HG02981 (cell line): ENCODE measurements around the gene ATP13A5.

Source experiments
- ATAC-seq: cut with Tn5 transposase; IDR thresholded peaks from one replicate; pipeline ENCODE4 v1.9.1; 2021; ENCODE audit warnings: mild to moderate bottlenecking, moderate library complexity; ENCODE audit not compliant: unreplicated experiment

The ATP13A5 gene, protein sequence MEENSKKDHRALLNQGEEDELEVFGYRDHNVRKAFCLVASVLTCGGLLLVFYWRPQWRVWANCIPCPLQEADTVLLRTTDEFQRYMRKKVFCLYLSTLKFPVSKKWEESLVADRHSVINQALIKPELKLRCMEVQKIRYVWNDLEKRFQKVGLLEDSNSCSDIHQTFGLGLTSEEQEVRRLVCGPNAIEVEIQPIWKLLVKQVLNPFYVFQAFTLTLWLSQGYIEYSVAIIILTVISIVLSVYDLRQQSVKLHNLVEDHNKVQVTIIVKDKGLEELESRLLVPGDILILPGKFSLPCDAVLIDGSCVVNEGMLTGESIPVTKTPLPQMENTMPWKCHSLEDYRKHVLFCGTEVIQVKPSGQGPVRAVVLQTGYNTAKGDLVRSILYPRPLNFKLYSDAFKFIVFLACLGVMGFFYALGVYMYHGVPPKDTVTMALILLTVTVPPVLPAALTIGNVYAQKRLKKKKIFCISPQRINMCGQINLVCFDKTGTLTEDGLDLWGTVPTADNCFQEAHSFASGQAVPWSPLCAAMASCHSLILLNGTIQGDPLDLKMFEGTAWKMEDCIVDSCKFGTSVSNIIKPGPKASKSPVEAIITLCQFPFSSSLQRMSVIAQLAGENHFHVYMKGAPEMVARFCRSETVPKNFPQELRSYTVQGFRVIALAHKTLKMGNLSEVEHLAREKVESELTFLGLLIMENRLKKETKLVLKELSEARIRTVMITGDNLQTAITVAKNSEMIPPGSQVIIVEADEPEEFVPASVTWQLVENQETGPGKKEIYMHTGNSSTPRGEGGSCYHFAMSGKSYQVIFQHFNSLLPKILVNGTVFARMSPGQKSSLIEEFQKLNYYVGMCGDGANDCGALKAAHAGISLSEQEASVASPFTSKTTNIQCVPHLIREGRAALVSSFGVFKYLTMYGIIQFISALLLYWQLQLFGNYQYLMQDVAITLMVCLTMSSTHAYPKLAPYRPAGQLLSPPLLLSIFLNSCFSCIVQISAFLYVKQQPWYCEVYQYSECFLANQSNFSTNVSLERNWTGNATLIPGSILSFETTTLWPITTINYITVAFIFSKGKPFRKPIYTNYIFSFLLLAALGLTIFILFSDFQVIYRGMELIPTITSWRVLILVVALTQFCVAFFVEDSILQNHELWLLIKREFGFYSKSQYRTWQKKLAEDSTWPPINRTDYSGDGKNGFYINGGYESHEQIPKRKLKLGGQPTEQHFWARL

DNA sequence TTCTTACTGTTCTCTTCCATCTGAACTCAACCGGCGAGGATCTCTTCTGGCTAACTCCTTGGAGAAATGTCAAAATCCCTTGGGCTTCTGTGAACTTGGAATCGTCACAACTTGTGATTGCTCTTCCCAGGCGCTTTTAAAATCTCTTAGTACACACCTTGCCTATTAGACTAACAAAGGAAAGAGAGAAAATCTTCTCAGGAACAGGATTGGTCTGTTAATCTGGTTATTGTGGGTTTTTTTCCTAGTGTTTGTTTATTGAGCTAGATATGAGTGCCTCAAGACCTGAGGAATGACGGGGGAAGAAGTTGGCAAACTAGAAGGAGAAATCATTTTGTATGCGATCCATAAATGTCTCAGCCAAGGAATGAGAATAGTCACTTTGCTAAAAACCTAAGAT, at the start of gene ATP13A5:
TSS of gene ATP13A5 (minus strand) at position 48 of the 400 bp plus-strand sequence. CDS start at position 20, 28 bp downstream.
- no peak for ATAC-seq

DNA sequence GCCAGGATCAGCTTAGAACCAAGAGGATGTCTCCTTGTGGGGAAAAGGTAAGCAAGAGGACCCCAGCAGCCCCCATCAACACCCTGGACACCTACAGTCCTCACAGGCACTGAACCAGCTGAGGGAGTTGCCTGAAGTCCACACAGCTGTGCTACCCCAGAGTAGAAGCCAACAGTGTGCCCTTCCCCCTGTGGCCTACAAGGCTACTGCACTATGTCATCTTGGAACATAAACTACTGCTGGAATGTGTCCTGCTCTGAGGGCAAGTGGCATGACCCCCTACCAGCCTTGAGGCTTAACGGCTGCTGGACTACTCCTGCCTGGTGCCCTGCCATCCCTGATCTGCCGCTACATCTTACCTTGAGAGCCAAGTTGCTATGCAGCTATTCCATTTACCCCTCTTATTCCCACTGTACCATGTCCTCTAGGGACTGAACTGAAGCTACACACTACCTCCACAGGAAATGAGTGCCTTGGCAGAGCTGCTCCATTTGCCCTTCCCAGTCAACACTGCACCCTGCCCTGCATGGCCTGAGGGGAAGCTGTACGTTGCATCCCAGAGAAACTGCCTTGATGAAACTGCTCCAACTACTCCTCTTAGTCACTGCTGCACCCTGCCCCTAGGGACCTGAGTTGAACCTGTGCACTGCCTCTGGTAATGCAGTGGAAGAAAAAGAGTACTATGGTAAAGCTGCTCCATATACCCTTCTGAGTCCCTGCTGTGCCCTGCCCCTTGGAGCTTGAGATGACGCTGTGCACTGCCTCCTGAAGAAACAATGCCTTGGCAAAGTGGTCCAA, 40.2 kb upstream of the ATP13A5 start:
- no peak for ATAC-seq

GRCh38 chr3:193416629-193417028, 38.1 kb upstream of the ATP13A5 start:
- ATAC-seq: no peak

- no peak for ATAC-seq
Observed at GRCh38 chr3:193407688-193408087, 29.1 kb upstream of the ATP13A5 start.

- ATAC-seq: no peak
Observed at GRCh38 chr3:193407112-193407511, 28.6 kb upstream of the ATP13A5 start.

DNA sequence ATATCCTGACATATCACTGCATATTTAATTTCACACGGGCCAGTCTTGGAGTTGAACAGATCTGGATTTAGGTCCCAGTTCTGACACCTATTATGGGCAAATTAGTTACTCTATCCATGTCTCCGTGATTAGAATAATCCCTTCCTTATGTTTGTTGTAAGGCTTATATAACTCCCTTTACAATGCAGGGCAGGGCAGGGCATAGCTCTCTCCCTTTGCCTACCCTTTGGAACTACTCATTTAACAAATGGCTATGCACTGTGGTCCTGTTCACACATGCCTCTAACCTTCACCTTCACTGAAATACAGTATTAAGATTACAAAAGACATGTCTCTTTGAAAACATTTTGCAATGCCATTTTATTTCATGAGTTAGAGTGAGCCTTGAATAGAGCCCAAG, 24.8 kb upstream of the ATP13A5 start:
- ATAC-seq: no peak

DNA sequence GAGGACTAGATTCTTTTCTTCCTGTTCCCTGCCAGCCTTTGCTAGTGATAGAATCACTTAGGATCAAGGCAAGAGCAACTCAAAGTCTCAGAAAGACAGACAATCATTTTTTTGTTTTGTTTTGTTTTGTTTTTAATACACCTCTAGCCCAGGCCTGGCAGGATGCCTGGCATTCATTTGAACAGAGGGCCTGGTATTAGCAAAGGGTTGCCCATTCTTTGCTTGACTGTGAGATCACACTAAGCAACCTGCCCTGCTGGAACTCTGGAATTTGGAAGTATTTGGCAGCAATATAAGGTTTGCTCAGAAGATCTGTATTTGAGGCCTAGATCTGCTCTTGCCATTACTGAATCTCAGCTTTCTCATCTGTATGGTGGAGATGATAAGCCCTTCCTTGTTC, 21.8 kb upstream of the ATP13A5 start:
- no peak for ATAC-seq

DNA sequence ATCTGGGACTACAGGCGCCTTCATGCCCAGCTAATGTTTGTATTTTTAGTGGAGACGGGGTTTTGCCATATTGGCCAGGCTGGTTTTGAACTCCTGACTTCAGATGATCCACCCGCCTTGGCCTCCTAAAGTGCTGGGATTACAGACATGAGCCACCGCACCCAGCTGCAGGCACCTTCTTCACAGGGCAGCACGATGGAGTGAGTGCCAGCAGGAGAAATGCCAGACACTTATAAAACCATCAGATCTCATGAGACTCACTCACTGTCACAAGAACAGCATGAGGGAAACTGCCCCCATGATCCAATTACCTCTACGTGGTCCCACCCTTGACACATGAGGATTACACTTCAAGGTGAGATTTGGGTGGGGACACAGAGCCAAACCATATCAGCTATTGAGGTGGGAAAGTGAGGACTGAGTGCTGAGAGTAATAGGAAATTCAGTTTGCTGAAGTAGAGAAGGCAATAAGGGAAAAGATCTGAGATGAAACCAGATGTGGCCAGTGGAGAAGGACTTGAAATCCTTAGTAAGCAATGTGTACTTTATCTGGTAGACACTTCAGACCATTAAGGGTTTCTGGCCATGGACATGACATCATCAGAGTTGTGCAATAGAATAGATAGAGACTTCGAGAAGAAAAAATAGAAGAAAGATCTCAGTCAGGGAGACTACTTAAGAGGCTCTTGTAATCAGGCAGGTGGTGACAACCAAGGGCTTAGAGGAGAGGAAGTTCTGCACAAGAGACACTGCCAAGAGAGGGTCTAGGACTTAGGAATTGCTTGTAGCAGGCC, 18.1 kb upstream of the ATP13A5 start:
- ATAC-seq: no peak

GRCh38 chr3:193391902-193392301, 13.3 kb upstream of the ATP13A5 start:
- no peak for ATAC-seq

DNA sequence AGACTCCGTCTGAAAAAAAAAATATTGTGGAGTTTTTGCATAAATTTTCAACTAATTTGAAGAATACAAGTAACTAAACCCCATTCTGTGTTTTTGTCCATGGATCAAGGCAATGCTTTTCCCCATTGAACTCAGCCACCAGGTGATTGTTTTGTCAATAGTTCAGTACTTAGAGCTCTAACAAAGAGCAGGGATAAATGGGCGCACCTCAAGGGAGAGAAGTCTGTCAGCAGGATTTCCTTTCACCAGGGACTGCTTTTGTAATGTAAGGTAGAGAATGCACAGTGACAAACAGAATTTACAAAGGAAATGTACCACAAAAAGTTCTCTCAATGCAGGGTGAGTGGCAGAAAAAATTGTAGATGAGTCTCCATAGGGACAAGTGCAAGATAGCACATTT, 10.8 kb upstream of the ATP13A5 start:
- ATAC-seq: no peak

GRCh38 chr3:193388361-193388760, 9.8 kb upstream of the ATP13A5 start:
- no peak for ATAC-seq

- ATAC-seq: no peak
Observed at GRCh38 chr3:193387596-193387995, 9.0 kb upstream of the ATP13A5 start.

- ATAC-seq: no peak
Observed at GRCh38 chr3:193377591-193377990, 962 bp downstream of the ATP13A5 start.

GRCh38 chr3:193375614-193376013, 2.9 kb downstream of the ATP13A5 start:
- no peak for ATAC-seq

- ATAC-seq: no peak
Observed at GRCh38 chr3:193372783-193373182, 5.8 kb downstream of the ATP13A5 start.

GRCh38 chr3:193367868-193368267, 10.7 kb downstream of the ATP13A5 start:
- ATAC-seq: no peak

GRCh38 chr3:193357291-193357690, 21.3 kb downstream of the ATP13A5 start:
- no peak for ATAC-seq

- no peak for ATAC-seq
Observed at GRCh38 chr3:193354423-193354822, 24.1 kb downstream of the ATP13A5 start.

DNA sequence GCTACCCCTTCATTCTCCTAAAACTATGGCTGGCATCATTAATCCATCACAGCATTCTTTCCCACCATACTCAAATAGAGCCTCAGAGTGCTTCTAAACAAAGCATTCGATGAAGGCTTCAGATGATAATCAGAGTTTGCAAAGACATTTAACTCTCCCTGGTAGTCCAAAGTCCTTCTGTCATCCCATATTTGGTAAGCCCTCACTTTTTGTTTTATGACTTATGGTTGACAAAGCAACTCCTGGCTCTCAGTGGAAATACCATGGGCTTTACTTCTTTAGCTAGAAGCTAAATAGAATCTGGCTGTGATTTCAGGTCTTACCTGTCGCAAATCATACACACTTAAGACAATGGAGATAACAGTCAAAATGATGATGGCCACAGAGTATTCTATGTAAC, 27.8 kb downstream of the ATP13A5 start:
- no peak for ATAC-seq

GRCh38 chr3:193348686-193349085, 29.9 kb downstream of the ATP13A5 start:
- no peak for ATAC-seq
